ENCODE results near the gene HMGN1.
A peak's percentile ranks its signal among the peaks of the same experiment; 100 is the strongest.
"Not testable (repeated sequence)": the region's sequence is repeated elsewhere in the genome, so short reads cannot be mapped to it uniquely, and the experiment has no call there.

The HMGN1 gene

DNA sequence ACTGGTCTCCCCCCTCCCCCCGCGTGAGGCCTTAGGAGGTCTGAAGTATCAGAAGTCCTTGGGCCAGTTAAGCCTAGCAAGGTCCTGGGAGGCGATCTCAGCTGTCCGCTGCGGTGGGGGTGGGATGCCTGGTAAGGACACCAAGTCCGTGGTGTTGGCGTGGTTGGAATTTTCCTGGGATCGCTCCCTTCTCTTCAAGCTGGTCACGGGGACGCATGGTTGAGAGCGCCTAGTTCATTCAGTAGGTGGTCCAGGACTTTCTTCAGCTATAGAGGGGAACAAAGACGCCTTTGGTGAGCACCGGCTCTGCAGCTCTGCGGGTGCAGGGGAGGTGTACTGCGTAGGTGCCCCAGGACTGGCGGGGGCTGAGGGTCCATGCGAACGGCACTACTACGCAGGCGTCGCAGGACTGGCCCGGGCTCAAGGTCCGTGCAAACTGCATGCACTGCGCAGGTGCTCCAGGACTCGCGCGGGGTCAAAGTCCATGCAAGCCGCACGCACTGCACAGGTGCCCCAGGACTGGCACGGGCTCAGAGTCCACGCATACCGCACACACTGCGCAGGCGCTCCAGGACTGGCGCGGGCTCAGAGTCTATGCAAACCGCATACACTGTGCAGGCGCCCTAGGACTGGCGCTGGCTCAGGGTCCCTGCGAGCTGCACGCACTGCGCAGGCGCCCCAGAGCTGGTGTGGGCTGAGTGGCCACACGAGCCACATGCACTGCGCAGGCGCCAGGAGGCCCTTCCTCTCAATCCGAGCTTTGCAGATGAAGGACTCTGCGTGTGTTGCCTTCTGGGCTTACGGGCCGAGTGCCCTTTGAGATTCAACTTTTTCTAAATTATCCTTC is 36.6 kb upstream of the HMGN1 start:
- no peak overlapping the region for H3K27ac ChIP-seq (ENCODE audit: low read depth, low read length, severe bottlenecking)
- peaks cover 12% of the 10 kb centered on the region for H3K4me1 ChIP-seq (ENCODE audit: control insufficient read depth, insufficient read depth, low read length, poor library complexity, severe bottlenecking)
- no peak overlapping the region for H3K4me3 ChIP-seq (ENCODE audit: extremely low read depth, insufficient read depth, low read length, poor library complexity, severe bottlenecking)
- no peaks in the 10 kb centered on the region for H3K9me3 ChIP-seq (ENCODE audit: control insufficient read depth, low read length)
- peaks cover 12% of the 10 kb centered on the region for H3K36me3 ChIP-seq (ENCODE audit: control insufficient read depth, insufficient read depth, low read length)
- 96 to 97% methylated on average over 45 to 47 of the region's 50 CpGs for WGBS, 2 experiments (ENCODE audit: insufficient coverage in 2 of 2)

DNA sequence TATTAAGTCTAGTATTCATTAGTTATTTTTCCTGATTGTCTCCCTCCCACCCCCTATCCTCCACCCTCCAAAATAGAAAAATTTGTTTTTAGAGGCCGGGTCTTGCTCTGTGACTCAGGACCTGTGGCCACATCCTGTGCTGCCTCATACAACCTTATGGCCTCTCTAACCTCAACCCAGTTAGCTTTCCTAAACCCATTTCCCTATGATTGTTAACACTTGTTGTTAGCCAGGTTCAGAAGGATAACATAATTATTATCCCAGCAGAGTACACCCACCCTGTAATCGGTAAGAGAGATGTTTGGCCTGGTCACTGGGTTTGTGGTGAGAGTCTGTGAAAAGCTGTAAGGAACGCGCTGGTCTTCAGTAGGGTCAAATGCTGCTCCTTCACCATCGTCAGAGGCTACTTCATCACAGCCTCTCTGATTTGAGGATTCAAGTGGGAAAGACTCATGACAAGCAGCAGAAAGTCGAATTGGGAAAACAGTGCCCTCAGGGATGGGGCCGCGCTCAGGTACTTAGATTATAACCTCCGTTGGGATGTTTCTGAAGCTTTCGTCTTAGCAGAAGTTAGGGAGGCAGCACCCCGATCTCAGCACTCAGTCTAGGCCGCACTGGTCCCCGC is 35.9 kb upstream of the HMGN1 start:
- no peak overlapping the region for H3K4me3 ChIP-seq (ENCODE audit: extremely low read depth, insufficient read depth, low read length, poor library complexity, severe bottlenecking)
- H3K4me1 ChIP-seq (ENCODE audit: control insufficient read depth, insufficient read depth, low read length, poor library complexity, severe bottlenecking): peaks cover 12% of the 10 kb centered on the region
- peaks cover 12% of the 10 kb centered on the region for H3K36me3 ChIP-seq (ENCODE audit: control insufficient read depth, insufficient read depth, low read length)
- WGBS, 2 experiments (ENCODE audit: insufficient coverage in 2 of 2): 94 to 97% methylated on average over 9 to 12 of the region's 13 CpGs
- H3K9me3 ChIP-seq (ENCODE audit: control insufficient read depth, low read length): no peaks in the 10 kb centered on the region
- H3K27ac ChIP-seq (ENCODE audit: low read depth, low read length, severe bottlenecking): no peak overlapping the region

DNA sequence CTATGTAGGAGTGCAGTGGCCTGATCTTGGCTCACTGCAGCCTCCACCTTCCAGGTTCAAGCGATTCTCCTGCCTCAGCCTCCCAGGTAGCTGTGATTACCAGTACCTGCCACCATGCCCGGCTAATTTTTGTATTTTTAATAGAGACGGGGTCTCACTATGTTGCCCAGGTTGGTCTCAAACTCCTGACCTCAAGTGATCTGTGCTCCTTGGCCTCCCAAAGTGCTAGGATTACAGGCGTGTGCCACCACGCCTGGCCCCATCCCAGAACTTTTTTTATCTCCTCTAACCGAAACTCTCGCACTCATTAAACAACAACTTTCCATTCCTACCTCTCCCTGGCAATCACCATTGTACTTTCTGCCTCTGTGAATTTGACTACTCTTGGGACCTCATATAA is 33.2 kb upstream of the HMGN1 start:
- not testable (repeated sequence) for H3K9me3 ChIP-seq (ENCODE audit: control insufficient read depth, low read length); H3K4me3 ChIP-seq (ENCODE audit: extremely low read depth, insufficient read depth, low read length, poor library complexity, severe bottlenecking); H3K27ac ChIP-seq (ENCODE audit: low read depth, low read length, severe bottlenecking)
- H3K4me1 ChIP-seq (ENCODE audit: control insufficient read depth, insufficient read depth, low read length, poor library complexity, severe bottlenecking): peaks cover 16% of the 10 kb centered on the region
- H3K36me3 ChIP-seq (ENCODE audit: control insufficient read depth, insufficient read depth, low read length): peaks cover 12% of the 10 kb centered on the region
- WGBS, 2 experiments (ENCODE audit: insufficient coverage in 2 of 2): 98 to 100% methylated on average over 5 to 6 of the region's 7 CpGs

DNA sequence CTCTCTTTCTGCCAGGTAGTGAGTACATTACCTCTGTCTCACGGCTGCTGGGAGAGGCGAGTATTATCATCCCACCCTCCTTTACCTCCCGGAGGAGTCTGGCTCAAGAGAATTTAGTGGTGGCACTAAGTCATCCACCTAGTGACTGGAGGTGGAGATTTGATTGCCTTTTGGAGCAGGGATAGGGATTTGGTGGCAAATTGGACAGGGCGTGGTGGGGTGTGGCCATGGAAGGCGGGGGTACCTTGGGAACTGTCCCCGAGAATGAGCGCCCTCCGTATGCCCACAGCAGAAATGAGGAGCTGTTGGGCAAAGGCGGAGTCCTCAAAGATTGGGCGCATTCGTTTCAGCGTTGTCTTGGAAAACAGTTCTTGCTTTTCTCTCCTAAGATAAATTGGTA is 32.1 kb upstream of the HMGN1 start:
- H3K4me3 ChIP-seq (ENCODE audit: extremely low read depth, insufficient read depth, low read length, poor library complexity, severe bottlenecking): peak overlapping the region; percentile 89
- H3K36me3 ChIP-seq (ENCODE audit: control insufficient read depth, insufficient read depth, low read length): peaks cover 12% of the 10 kb centered on the region
- peaks cover 17% of the 10 kb centered on the region for H3K4me1 ChIP-seq (ENCODE audit: control insufficient read depth, insufficient read depth, low read length, poor library complexity, severe bottlenecking)
- WGBS, 2 experiments (ENCODE audit: insufficient coverage in 2 of 2): 54 to 56% methylated on average over 6 to 7 of the region's 12 CpGs
- H3K27ac ChIP-seq (ENCODE audit: low read depth, low read length, severe bottlenecking): no peak overlapping the region
- no peaks in the 10 kb centered on the region for H3K9me3 ChIP-seq (ENCODE audit: control insufficient read depth, low read length)

DNA sequence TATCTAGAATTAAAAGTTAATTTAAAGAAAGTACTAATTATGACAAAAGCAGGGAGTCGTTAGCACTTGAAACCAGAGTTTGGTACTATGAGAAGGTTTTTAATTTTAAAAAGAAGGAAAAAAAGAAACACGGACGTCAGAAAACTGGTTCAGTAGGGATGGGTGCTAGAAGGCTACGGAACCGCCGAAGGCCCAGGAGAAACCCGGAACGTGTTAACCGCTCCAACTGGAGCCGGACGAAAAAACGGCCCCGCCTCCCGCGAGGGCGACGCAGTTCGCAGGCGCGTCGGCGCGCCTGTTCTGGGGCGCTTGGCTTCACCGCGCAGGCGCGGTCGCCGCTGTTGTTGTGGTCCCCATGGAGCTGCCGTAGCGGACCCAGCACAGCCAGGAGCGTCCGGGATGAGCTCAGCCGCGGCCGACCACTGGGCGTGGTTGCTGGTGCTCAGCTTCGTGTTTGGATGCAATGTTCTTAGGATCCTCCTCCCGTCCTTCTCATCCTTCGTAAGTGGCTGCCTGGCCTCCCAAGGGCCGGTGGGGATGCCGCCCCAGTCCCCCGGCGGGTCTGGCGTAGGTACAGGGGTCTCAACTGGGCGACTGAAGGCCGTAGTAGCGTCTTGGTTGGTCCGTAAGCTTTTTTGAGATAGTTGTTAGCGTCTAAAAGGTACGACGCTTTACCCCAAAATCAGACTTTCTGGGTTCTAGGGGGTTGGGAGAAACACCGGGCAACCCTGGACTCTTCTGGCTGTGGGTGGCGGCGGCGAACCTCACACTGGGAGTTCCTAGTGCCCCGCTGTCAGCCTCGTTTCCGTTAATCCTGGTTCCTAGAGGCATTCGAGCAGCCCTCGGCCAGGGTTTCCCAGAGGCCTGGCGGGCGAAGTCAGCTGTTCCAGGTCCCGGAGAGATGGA is 31.4 kb upstream of the HMGN1 start:
- Histone ChIP-seq H3K4me3 (ENCODE audit: extremely low read depth, insufficient read depth, low read length, poor library complexity, severe bottlenecking) (peak overlapping the region; percentile 89), H3K9me3 (ENCODE audit: control insufficient read depth, low read length) (no peaks in the 10 kb centered on the region), H3K4me1 (ENCODE audit: control insufficient read depth, insufficient read depth, low read length, poor library complexity, severe bottlenecking) (peaks cover 14% of the 10 kb centered on the region), H3K27ac (ENCODE audit: low read depth, low read length, severe bottlenecking) (peak overlapping the region; percentile 92), H3K36me3 (ENCODE audit: control insufficient read depth, insufficient read depth, low read length) (peaks cover 9% of the 10 kb centered on the region)
- 0 to 1% methylated on average over 53 to 61 of the region's 65 CpGs for WGBS, 2 experiments (ENCODE audit: insufficient coverage in 2 of 2)

- 45 to 89% methylated on average over 2 to 4 of the region's 7 CpGs for WGBS, 2 experiments (ENCODE audit: insufficient coverage in 2 of 2)
- H3K4me1 ChIP-seq (ENCODE audit: control insufficient read depth, insufficient read depth, low read length, poor library complexity, severe bottlenecking): peaks cover 10% of the 10 kb centered on the region
- no peak overlapping the region for H3K4me3 ChIP-seq (ENCODE audit: extremely low read depth, insufficient read depth, low read length, poor library complexity, severe bottlenecking)
Observed at GRCh38 chr21:39377444-39378050, 28.7 kb upstream of the HMGN1 start.

DNA sequence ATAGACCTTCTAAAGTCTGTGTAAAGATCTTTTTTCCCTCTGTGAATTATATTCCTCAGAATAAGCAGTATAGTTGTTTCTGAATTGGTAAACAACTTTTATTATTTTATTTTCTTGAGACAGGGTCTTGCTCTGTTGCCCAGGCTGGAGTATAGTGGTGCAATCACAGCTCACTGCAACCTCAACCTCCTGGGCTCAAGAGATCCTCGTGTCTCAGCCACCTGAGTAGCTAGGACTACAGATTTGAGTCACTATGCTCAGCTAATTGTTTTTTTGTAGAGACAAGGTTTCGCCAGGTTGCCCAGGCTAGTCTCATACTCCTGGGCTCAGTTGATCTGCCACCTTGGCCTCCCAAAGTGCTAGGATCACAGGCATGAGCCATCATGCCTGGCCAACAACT is 26.6 kb upstream of the HMGN1 start:
- 88 to 100% methylated on average over 2 of the region's 2 CpGs for WGBS, 2 experiments (ENCODE audit: insufficient coverage in 2 of 2)
- Histone ChIP-seq H3K4me1 (ENCODE audit: control insufficient read depth, insufficient read depth, low read length, poor library complexity, severe bottlenecking) (peaks cover 5% of the 10 kb centered on the region), H3K36me3 (ENCODE audit: control insufficient read depth, insufficient read depth, low read length) (no peaks in the 10 kb centered on the region), H3K4me3 (ENCODE audit: extremely low read depth, insufficient read depth, low read length, poor library complexity, severe bottlenecking) (no peak overlapping the region), H3K27ac (ENCODE audit: low read depth, low read length, severe bottlenecking) (no peak overlapping the region), H3K9me3 (ENCODE audit: control insufficient read depth, low read length) (no peaks in the 10 kb centered on the region)

More at GRCh38 chr21:39377444-39378050, 28.7 kb upstream of the HMGN1 start:
- peaks cover 9% of the 10 kb centered on the region for H3K36me3 ChIP-seq (ENCODE audit: control insufficient read depth, insufficient read depth, low read length)
- H3K27ac ChIP-seq (ENCODE audit: low read depth, low read length, severe bottlenecking): peak overlapping the region; percentile 69
- H3K9me3 ChIP-seq (ENCODE audit: control insufficient read depth, low read length): no peaks in the 10 kb centered on the region

DNA sequence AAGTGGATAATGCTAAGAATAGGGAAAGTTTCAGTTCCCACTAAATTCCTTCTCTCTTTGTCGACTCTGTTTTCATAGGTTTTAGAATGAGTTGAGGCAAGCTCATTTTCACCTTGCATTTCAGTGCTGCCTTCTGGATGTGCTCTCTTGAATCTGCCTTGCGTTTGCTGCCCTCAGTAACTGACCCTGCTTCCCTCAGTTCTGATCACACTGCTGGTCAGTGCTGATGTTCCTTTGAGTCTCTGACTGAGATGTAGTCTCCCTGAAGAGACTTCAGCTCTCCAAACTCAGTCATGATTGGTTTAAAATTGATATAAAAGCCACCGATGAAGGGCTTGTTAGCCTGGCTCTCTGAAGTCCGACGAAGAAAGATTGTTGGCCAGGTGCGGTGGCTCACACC is 25.2 kb upstream of the HMGN1 start:
- H3K36me3 ChIP-seq (ENCODE audit: control insufficient read depth, insufficient read depth, low read length): no peaks in the 10 kb centered on the region
- no peaks in the 10 kb centered on the region for H3K9me3 ChIP-seq (ENCODE audit: control insufficient read depth, low read length)
- H3K4me3 ChIP-seq (ENCODE audit: extremely low read depth, insufficient read depth, low read length, poor library complexity, severe bottlenecking): no peak overlapping the region
- peaks cover 5% of the 10 kb centered on the region for H3K4me1 ChIP-seq (ENCODE audit: control insufficient read depth, insufficient read depth, low read length, poor library complexity, severe bottlenecking)
- no peak overlapping the region for H3K27ac ChIP-seq (ENCODE audit: low read depth, low read length, severe bottlenecking)
- WGBS, 2 experiments (ENCODE audit: insufficient coverage in 2 of 2): 93 to 100% methylated on average over 3 to 5 of the region's 6 CpGs

DNA sequence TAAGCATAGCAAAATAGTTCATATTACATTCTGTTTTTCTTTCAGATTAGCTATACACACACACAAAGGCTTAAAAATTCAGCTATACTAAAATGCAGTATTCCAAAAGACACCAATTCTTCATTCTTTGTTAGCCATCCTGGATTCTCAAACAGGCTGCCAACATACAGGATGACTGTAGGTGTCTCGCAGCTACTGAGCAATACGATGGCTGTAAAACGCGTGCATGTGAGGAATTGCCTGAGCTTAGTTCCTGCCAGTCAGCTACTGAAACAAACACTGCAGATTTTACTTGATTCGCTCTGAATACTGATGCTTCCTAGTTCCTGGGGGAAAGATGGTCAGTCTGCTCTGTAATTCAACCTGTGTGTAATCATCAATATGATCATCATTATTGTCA is 24.7 kb upstream of the HMGN1 start:
- H3K36me3 ChIP-seq (ENCODE audit: control insufficient read depth, insufficient read depth, low read length): no peaks in the 10 kb centered on the region
- H3K4me1 ChIP-seq (ENCODE audit: control insufficient read depth, insufficient read depth, low read length, poor library complexity, severe bottlenecking): peaks cover 5% of the 10 kb centered on the region
- no peaks in the 10 kb centered on the region for H3K9me3 ChIP-seq (ENCODE audit: control insufficient read depth, low read length)
- no peak overlapping the region for H3K4me3 ChIP-seq (ENCODE audit: extremely low read depth, insufficient read depth, low read length, poor library complexity, severe bottlenecking)
- WGBS, 2 experiments (ENCODE audit: insufficient coverage in 2 of 2): 45 to 46% methylated on average over 3 to 4 of the region's 5 CpGs
- H3K27ac ChIP-seq (ENCODE audit: low read depth, low read length, severe bottlenecking): no peak overlapping the region

GRCh38 chr21:39369896-39370288 is 21.0 kb upstream of the HMGN1 start:
- 92% methylated on average over 3 to 5 of the region's 7 CpGs for WGBS, 2 experiments (ENCODE audit: insufficient coverage in 2 of 2)
- not testable (repeated sequence) for H3K9me3 ChIP-seq (ENCODE audit: control insufficient read depth, low read length); H3K27ac ChIP-seq (ENCODE audit: low read depth, low read length, severe bottlenecking); H3K36me3 ChIP-seq (ENCODE audit: control insufficient read depth, insufficient read depth, low read length); H3K4me3 ChIP-seq (ENCODE audit: extremely low read depth, insufficient read depth, low read length, poor library complexity, severe bottlenecking); H3K4me1 ChIP-seq (ENCODE audit: control insufficient read depth, insufficient read depth, low read length, poor library complexity, severe bottlenecking)
